LNCAP (cell line): ENCODE measurements around the gene PTGDS.

Experiments used
- CTCF ChIP-seq: fragments of 450-650 bp; IDR thresholded peaks from 2 replicates; pipeline ENCODE4 v1.5.1; 2017; ENCODE audit warnings: mild to moderate bottlenecking

PTGDS gene

GRCh38 chr9:136962163-136962562 lies 15.1 kb upstream of the PTGDS start:
- no peak for TF ChIP-seq CTCF

- TF ChIP-seq CTCF: no peak
Measured at GRCh38 chr9:136962701-136963248, 14.5 kb upstream of the PTGDS start.

GRCh38 chr9:136963341-136963740 lies 14.0 kb upstream of the PTGDS start:
- no peak for TF ChIP-seq CTCF

DNA sequence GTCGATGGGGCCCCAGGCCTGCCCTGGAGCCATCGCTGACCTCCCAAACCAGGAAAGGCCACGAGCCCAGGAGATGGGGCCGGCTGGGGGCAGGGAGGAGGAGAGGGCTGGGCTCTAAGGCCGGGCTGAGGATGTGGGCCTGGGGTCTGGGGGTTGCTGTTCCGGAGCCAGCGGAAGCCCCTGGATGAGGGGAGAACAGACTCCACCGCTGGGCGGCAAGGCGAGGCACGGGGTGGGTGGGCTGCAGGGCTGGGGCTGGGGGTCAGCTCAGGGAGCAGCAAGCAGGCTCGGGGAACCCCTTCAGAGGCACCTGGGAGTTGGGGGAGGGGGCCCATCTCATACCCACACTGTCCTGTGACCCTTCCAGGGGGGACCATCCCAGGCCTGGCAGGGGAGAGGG lies 13.6 kb upstream of the PTGDS start:
- TF ChIP-seq CTCF: no peak

- TF ChIP-seq CTCF: no peak
Measured at GRCh38 chr9:136964171-136964689, 13.1 kb upstream of the PTGDS start.

GRCh38 chr9:136964833-136965422 lies 12.4 kb upstream of the PTGDS start:
- no peak for TF ChIP-seq CTCF

GRCh38 chr9:136965771-136966484 lies 11.4 kb upstream of the PTGDS start:
- no peak for TF ChIP-seq CTCF
